H9 (cell line): ENCODE data around the gene C22orf23. TPM values are rescaled to one million over a fixed set of nuclear protein-coding genes. Genes with fewer than 3 reads are reported as not detected.

Experiments used
- DNase-seq: peaks from one replicate; pipeline ENCODE4 v3.0.0-alpha.2; 2017
- H2AFZ ChIP-seq: one replicate; pipeline ENCODE4 v1.6.1; 2013; ENCODE audit warnings: mild to moderate bottlenecking, low read length, control low read depth, moderate library complexity
- H2AK5ac ChIP-seq: 2 replicates; pipeline ENCODE4 v1.6.1; 2013; ENCODE audit warnings: low read length, control low read depth, mixed read lengths; ENCODE audit not compliant: insufficient read length
- H2BK120ac ChIP-seq: one replicate; pipeline ENCODE4 v1.6.1; 2013; ENCODE audit warnings: low read depth, mild to moderate bottlenecking, low read length, control low read depth, inconsistent platforms; ENCODE audit not compliant: poor library complexity, severe bottlenecking
- H2BK12ac ChIP-seq: 2 replicates; pipeline ENCODE4 v1.6.1; 2013; ENCODE audit warnings: low read length, control low read depth, mixed read lengths, low read depth; ENCODE audit not compliant: insufficient read length
- H2BK15ac ChIP-seq: 2 replicates; pipeline ENCODE4 v1.6.1; 2013; ENCODE audit warnings: low read depth, low read length, control low read depth
- H2BK20ac ChIP-seq: one replicate; pipeline ENCODE4 v1.6.1; 2013; ENCODE audit warnings: low read depth, mild to moderate bottlenecking, low read length, control low read depth, inconsistent platforms; ENCODE audit not compliant: poor library complexity, severe bottlenecking
- H2BK5ac ChIP-seq: 2 replicates; pipeline ENCODE4 v1.6.1; 2013; ENCODE audit warnings: low read length, control low read depth, mixed read lengths; ENCODE audit not compliant: insufficient read length
- H3K14ac ChIP-seq: 2 replicates; pipeline ENCODE4 v1.6.1; 2013; ENCODE audit warnings: low read length, control low read depth; ENCODE audit not compliant: insufficient read depth
- H3K18ac ChIP-seq: 2 replicates; pipeline ENCODE4 v1.6.1; 2013; ENCODE audit warnings: low read depth, mild to moderate bottlenecking, mixed read lengths, low read length, control low read depth; ENCODE audit not compliant: insufficient read length
- H3K23ac ChIP-seq: 2 replicates; pipeline ENCODE4 v1.6.1; 2013; ENCODE audit warnings: low read length, control low read depth, mixed read lengths, low read depth; ENCODE audit not compliant: insufficient read length
- H3K23me2 ChIP-seq: 2 replicates; pipeline ENCODE4 v1.6.1; 2013; ENCODE audit warnings: low read depth, mild to moderate bottlenecking, mixed read lengths, low read length, control low read depth; ENCODE audit not compliant: insufficient read length, poor library complexity, severe bottlenecking
- H3K27ac ChIP-seq: 2 replicates; pipeline ENCODE4 v1.5.1; 2013; ENCODE audit warnings: low read length, control low read depth, mixed read lengths, low read depth; ENCODE audit not compliant: insufficient read length
- H3K27me3 ChIP-seq: 2 replicates; pipeline ENCODE4 v1.6.1; 2013; ENCODE audit warnings: low read length, control low read depth, inconsistent platforms; ENCODE audit not compliant: insufficient read depth
- H3K4ac ChIP-seq: 2 replicates; pipeline ENCODE4 v1.6.1; 2013; ENCODE audit warnings: low read depth, mild to moderate bottlenecking, control low read depth, inconsistent platforms, low read length, moderate library complexity
- H3K4me1 ChIP-seq: 2 replicates; pipeline ENCODE4 v1.6.1; 2013; ENCODE audit warnings: low read length, control low read depth, inconsistent platforms; ENCODE audit not compliant: insufficient read depth
- H3K4me2 ChIP-seq: 2 replicates; pipeline ENCODE4 v1.6.1; 2013; ENCODE audit warnings: low read length, control low read depth, mixed read lengths; ENCODE audit not compliant: insufficient read length, insufficient read depth
- H3K56ac ChIP-seq: 2 replicates; pipeline ENCODE4 v1.6.1; 2013; ENCODE audit warnings: low read depth, mild to moderate bottlenecking, mixed read lengths, low read length, control low read depth; ENCODE audit not compliant: insufficient read length
- H3K79me1 ChIP-seq: 2 replicates; pipeline ENCODE4 v1.6.1; 2013; ENCODE audit warnings: low read depth, mild to moderate bottlenecking, moderate library complexity, low read length, control low read depth, inconsistent platforms; ENCODE audit not compliant: insufficient read depth, poor library complexity, severe bottlenecking
- H3K79me2 ChIP-seq: 2 replicates; pipeline ENCODE4 v1.6.1; 2013; ENCODE audit warnings: low read length, control low read depth, inconsistent platforms; ENCODE audit not compliant: insufficient read depth
- H3K9ac ChIP-seq: 2 replicates; pipeline ENCODE4 v1.6.1; 2013; ENCODE audit warnings: low read length, control low read depth, mixed read lengths; ENCODE audit not compliant: insufficient read length; ENCODE audit errors: extremely low read depth
- H3K9me3 ChIP-seq: one replicate; pipeline ENCODE4 v1.6.1; 2013; ENCODE audit warnings: low read depth, low read length, inconsistent platforms; ENCODE audit not compliant: control insufficient read depth
- H3T11ph ChIP-seq: one replicate; pipeline ENCODE4 v1.6.1; 2013; ENCODE audit warnings: mild to moderate bottlenecking, low read length, control low read depth, inconsistent platforms
- H4K20me1 ChIP-seq: one replicate; pipeline ENCODE4 v1.6.1; 2013; ENCODE audit not compliant: control insufficient read depth, insufficient read length, insufficient read depth
- H4K5ac ChIP-seq: 2 replicates; pipeline ENCODE4 v1.6.1; 2013; ENCODE audit warnings: low read depth, mild to moderate bottlenecking, mixed read lengths, low read length, control low read depth; ENCODE audit not compliant: insufficient read length
- H4K8ac ChIP-seq: replicated peaks from 2 replicates; pipeline ENCODE4 v1.6.1; 2013; ENCODE audit warnings: low read length, control low read depth, mixed read lengths, low read depth; ENCODE audit not compliant: insufficient read length
- H4K91ac ChIP-seq: 2 replicates; pipeline ENCODE4 v1.6.1; 2013; ENCODE audit warnings: low read depth, mild to moderate bottlenecking, moderate library complexity, mixed read lengths, low read length, control low read depth; ENCODE audit not compliant: insufficient read length
- H3K27ac Mint-ChIP-seq, 3 experiments: 2 replicates in 2 of 3; 3 replicates in 1 of 3; pipeline ENCODE4 v1.8.0; 2020 to 2021; ENCODE audit warnings: mixed read lengths in 3 of 3, mild to moderate bottlenecking in 1 of 3, moderate library complexity in 1 of 3
- H3K27me3 Mint-ChIP-seq: 2 replicates; pipeline ENCODE4 v1.8.0; 2021; ENCODE audit warnings: low read depth, mild to moderate bottlenecking, moderate library complexity, mixed read lengths
- H3K36me3 Mint-ChIP-seq, 3 experiments: 2 replicates in 2 of 3; 3 replicates in 1 of 3; pipeline ENCODE4 v1.8.0; 2020 to 2021; ENCODE audit warnings: low read depth in 3 of 3, mixed read lengths in 3 of 3; ENCODE audit not compliant: insufficient read depth in 1 of 3
- H3K4me1 Mint-ChIP-seq, 2 experiments: 2 replicates each; pipeline ENCODE4 v1.8.0; 2020; ENCODE audit warnings: mixed read lengths in 2 of 2
- H3K4me3 Mint-ChIP-seq, 2 experiments: 2 replicates in 1 of 2; 3 replicates in 1 of 2; pipeline ENCODE4 v1.8.0; 2020 to 2021; ENCODE audit warnings: mild to moderate bottlenecking in 2 of 2, mixed read lengths in 2 of 2, moderate library complexity in 1 of 2
- H3K9me3 Mint-ChIP-seq, 2 experiments: 2 replicates in 1 of 2; 3 replicates in 1 of 2; pipeline ENCODE4 v1.8.0; 2020; ENCODE audit warnings: mild to moderate bottlenecking in 2 of 2, mixed read lengths in 2 of 2, moderate library complexity in 1 of 2
- WGBS: extraction: QIAGEN DNeasy Blood & Tissue Kit; methylation state at CpG from one replicate; pipeline ENCODE4 v1.1.7; 2013; ENCODE audit warnings: missing lambda C conversion rate, low lambda C conversion rate, mixed read lengths; ENCODE audit not compliant: insufficient read length; ENCODE audit errors: extremely low coverage; 5-methylcytosine and 5-hydroxymethylcytosine counted together
- total RNA-seq: library from RNA; stranded (reverse); gene quantifications from 2 replicates; pipeline ENCODE4 v1.2.1, GENCODE V29; 2021
- TF ChIP-seq, protein P1 (sequence below): fragments of 200-600 bp; sonication (generic); conservative IDR thresholded peaks from 3 replicates; pipeline ENCODE4 v1.8.0; 2021; ENCODE audit warnings: antibody characterized with exemption, mild to moderate bottlenecking

Gene C22orf23
- total RNA-seq, 1 experiment from 2014 or later, result 0.57 TPM

- H3K79me1 ChIP-seq, result no peaks in the 10 kb centered on the region
- H4K91ac ChIP-seq, result no peak overlapping the region
- no peak overlapping the region for H3K14ac ChIP-seq
- no peak overlapping the region for H3K56ac ChIP-seq
- no peak overlapping the region for H2BK12ac ChIP-seq
- no peak overlapping the region for H3K4me2 ChIP-seq
- no peak overlapping the region for H4K5ac ChIP-seq
- no peak overlapping the region for H2AFZ ChIP-seq
- no peak overlapping the region for H3K9ac ChIP-seq
- no peaks in the 10 kb centered on the region for H4K20me1 ChIP-seq
- no peak overlapping the region for H3K27ac ChIP-seq
- H3K27me3 Mint-ChIP-seq, result no peaks in the 10 kb centered on the region
- H3K9me3 ChIP-seq, result no peaks in the 10 kb centered on the region
- H2BK20ac ChIP-seq, result no peak overlapping the region
- H2BK5ac ChIP-seq, result no peak overlapping the region
- no peaks in the 10 kb centered on the region for H3K27me3 ChIP-seq
- TF ChIP-seq, protein P1, sequence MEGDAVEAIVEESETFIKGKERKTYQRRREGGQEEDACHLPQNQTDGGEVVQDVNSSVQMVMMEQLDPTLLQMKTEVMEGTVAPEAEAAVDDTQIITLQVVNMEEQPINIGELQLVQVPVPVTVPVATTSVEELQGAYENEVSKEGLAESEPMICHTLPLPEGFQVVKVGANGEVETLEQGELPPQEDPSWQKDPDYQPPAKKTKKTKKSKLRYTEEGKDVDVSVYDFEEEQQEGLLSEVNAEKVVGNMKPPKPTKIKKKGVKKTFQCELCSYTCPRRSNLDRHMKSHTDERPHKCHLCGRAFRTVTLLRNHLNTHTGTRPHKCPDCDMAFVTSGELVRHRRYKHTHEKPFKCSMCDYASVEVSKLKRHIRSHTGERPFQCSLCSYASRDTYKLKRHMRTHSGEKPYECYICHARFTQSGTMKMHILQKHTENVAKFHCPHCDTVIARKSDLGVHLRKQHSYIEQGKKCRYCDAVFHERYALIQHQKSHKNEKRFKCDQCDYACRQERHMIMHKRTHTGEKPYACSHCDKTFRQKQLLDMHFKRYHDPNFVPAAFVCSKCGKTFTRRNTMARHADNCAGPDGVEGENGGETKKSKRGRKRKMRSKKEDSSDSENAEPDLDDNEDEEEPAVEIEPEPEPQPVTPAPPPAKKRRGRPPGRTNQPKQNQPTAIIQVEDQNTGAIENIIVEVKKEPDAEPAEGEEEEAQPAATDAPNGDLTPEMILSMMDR, result no peak
- H4K8ac ChIP-seq, result no peak overlapping the region
- H2BK15ac ChIP-seq, result no peak overlapping the region
- H3K27ac Mint-ChIP-seq, result peak overlapping the region in 2 of 3 experiments; percentile 15 to 82; a peak in 2 of 7 replicates
- DNase-seq, result no peak
- H3K4me1 Mint-ChIP-seq, result peaks cover 0 to 7% of the 10 kb centered on the region in 2 experiments; a peak in 1 of 4 replicates
- H3K9me3 Mint-ChIP-seq, result no peaks in the 10 kb centered on the region
- H3K36me3 Mint-ChIP-seq, result peaks cover 3 to 41% (median 30%) of the 10 kb centered on the region in 3 experiments; a peak in 6 of 7 replicates
- no peak overlapping the region for H2AK5ac ChIP-seq
- no peak overlapping the region; a peak in 1 of 5 replicates for H3K4me3 Mint-ChIP-seq
- no peaks in the 10 kb centered on the region for H3K79me2 ChIP-seq
- no peak overlapping the region for H3T11ph ChIP-seq
- no peak overlapping the region for H2BK120ac ChIP-seq
- no peaks in the 10 kb centered on the region for H3K4me1 ChIP-seq
- no peaks in the 10 kb centered on the region for H3K23me2 ChIP-seq
- no peak overlapping the region for H3K4ac ChIP-seq
- no CpG with 5 or more reads among the region's 12 CpGs for WGBS
- no peak overlapping the region for H3K18ac ChIP-seq
- no peak overlapping the region for H3K23ac ChIP-seq
Observed at GRCh38 chr22:37940698-37941376, 12.6 kb downstream of the C22orf23 start.
